Activated effector memory CD4-positive, alpha-beta T cell treated with Interleukin-2 at 50 U/mL for 16 hours (primary cell): ENCODE data around the gene CLEC16A.
A peak's percentile ranks its signal among the peaks of the same experiment; 100 is the strongest.
"Not testable (repeated sequence)": the region's sequence is repeated elsewhere in the genome, so short reads cannot be mapped to it uniquely, and the experiment has no call there.

Experiments
- DNase-seq: peaks from one replicate; pipeline ENCODE4 v3.0.0-alpha.2; 2020

The CLEC16A gene

DNA sequence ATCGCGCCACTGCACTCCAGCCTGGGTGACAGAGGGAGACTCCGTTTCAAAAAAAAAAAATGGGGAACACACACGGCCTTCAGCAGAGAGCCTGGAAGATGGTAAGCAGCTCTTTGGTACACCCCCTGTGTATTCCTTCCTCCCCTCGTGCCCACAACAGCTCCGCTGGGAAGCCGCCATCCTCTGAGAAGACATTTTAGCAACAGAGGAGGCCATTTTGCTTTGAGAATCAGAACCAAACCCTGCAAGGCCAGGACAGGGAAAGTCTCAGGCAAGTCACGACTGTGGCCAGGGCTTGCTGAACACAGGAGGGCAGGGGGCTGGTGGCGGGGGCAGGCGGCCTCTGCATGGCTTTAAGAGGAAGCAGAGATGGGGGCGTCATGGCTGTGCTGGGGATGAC, 265.9 kb downstream of the CLEC16A start:
- DNase-seq: no peak

DNA sequence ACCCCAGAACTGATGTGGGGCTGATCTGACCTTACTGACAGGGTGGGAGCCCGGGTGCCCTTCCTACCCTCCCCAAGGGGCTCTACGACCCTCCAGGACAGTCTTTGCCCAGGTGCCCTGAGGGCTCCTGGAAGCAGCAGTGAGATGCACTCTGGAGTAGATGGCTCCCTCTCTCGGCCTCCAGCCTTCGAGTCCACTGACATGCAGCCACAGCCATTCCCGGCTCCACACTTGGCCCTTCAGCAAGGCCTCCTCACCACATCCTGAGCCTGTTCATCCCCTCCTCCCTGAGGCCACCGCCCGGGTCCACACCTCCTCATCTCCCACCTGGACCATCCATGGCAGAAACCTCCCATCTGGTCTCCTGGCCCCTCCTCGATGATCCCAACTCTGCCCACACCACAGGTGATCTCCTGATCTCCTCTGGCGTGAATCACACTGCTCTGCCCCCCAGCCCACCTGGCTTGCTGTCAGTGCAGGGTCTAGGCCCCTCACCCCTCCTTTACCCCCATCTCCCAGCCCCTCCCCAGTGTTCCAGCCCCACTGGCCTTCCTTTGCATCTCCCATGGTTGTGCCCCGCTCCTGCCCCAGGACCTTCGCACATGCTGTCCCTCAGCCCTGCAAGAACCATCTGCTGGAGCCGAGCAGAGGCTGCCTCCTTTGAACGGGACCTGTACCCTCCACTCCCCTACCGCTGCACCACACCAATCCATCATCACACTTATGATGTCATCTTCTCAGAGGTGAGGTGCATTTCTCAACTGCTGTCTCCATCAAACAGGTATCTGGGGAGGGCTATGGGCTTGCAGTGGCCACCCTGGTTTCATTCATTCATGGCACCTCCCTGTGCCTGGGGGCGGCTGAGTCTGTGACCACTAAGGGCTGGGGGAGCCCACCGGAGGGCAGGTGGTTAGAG, 267.0 kb downstream of the CLEC16A start:
- no peak for DNase-seq

DNA sequence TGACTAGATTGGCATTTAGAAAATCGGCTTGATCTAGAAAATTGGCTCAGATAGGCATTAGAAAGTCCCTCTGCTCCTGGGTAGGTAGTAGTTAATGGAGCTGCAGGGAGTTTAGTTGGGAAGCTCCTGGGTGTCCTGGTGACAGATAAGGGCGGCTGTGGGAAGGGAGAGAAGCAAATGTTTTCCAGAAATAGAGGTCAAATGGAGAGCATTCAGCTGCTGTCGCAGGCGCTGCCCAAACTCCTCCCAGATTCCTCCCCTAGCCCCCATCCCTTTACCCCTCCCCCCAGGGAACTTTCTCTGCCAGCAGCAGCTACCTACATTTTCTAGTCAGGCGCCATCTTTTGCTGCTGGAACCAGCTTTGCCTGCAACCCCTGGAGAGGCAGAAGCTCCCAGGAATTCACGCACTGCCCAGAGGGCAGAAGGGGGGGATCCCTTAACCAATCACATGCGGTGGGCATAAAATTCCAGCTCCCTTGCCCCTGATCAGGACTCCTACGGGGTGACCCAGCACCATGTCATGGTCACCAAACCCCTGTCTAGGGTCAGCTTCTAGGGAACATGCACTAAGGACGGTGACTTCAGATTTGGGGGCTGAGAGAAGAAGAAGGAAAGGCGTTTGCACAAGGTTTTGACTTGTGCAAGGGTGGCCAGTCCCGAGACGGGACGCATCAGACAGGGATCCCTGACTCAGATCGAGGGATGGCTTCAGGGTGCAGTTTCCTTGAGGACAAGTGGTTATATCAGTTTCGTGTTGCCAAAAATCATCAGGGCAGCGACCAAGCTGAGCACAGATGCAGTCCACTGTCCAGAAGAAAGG, 267.8 kb downstream of the CLEC16A start:
- DNase-seq: no peak

- no peak for DNase-seq
Measured at GRCh38 chr16:11212798-11213196, 268.4 kb downstream of the CLEC16A start.

DNA sequence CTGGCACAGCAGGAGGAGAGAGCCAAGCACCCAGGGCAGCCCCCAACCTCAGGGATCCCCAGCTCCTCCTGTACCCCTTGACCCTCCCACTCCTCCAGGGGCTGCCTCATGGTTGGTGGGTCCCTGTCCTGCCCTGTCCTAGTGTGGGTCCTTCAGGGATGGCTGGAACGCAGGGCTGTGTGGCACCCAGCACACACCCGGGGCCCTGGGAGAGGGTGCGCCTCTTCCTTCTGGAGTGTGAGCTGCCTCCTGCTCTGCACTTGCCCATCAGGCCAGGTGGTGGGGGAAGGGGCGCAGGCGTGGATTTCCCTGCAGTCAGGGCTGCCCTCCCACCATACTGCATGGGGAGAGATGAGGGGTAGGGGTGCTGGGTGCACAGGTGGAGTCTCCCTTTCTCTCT, 269.0 kb downstream of the CLEC16A start:
- no peak for DNase-seq

- DNase-seq: no peak
Measured at GRCh38 chr16:11213799-11214198, 269.4 kb downstream of the CLEC16A start.

- no peak for DNase-seq
Measured at GRCh38 chr16:11215935-11216556, 271.7 kb downstream of the CLEC16A start.

GRCh38 chr16:11217651-11218603, 273.6 kb downstream of the CLEC16A start:
- DNase-seq: no peak

GRCh38 chr16:11218604-11218962, 274.2 kb downstream of the CLEC16A start:
- no peak for DNase-seq

DNA sequence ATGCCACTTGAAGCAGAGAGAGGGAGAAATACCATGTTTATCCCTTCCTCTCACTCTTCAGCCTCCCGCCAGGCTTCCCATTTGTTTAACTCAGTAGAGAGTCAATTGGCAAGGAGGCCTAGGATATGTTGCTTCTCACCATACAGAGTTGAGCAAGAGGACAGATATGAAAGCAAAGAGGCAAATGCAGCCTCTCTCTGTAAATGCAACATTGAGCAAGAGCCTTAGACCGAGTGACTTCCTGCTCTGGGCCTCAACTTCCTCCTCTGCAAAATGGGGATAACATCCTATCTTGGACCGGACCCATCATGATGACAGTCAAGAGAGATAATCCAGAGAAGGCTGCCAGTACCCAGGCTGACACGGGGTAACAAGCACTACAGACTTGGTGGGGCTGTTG, 274.8 kb downstream of the CLEC16A start:
- no peak for DNase-seq

GRCh38 chr16:11220507-11220906, 276.1 kb downstream of the CLEC16A start:
- not testable (repeated sequence) for DNase-seq

- peak; percentile 58 for DNase-seq
Measured at GRCh38 chr16:11224096-11224893, 279.9 kb downstream of the CLEC16A start.

DNA sequence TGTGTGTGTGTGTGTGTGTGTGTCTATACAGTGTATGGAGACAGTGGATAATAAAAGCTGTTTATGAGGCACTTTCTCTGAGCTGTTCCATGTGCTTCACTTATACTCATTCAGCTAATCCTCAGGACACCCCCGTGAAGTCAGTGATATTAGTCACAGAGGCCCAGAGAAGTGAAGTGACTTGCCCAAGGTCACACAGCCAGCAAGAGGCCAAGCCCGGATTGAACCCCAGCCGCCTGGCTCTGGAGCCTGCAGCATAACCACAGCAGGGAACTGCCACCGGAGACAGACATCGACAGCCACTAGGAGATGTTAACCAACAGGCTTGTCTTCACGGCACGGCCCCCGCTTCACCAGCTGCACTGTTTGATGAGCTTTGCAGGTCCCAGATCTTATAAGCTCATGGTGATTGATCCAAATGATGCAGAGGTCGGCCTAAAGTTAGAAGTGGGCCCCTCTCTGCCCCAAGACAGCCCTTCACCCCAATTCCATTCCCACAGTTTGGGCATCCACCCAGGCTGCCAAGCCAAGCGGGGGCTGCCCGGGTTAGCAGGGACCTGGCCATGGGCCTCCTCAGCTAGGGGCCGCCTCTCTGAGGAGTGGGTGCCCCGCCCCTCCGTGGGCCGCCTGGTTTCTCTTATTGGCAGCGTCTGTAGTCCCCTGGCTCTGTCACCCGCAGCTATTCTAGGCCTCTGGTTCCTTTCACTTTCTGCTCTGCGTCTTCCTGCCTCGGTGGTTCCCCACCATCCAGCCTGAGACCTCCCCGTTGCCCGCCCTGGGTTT, 280.7 kb downstream of the CLEC16A start:
- peak; percentile 54 for DNase-seq

DNA sequence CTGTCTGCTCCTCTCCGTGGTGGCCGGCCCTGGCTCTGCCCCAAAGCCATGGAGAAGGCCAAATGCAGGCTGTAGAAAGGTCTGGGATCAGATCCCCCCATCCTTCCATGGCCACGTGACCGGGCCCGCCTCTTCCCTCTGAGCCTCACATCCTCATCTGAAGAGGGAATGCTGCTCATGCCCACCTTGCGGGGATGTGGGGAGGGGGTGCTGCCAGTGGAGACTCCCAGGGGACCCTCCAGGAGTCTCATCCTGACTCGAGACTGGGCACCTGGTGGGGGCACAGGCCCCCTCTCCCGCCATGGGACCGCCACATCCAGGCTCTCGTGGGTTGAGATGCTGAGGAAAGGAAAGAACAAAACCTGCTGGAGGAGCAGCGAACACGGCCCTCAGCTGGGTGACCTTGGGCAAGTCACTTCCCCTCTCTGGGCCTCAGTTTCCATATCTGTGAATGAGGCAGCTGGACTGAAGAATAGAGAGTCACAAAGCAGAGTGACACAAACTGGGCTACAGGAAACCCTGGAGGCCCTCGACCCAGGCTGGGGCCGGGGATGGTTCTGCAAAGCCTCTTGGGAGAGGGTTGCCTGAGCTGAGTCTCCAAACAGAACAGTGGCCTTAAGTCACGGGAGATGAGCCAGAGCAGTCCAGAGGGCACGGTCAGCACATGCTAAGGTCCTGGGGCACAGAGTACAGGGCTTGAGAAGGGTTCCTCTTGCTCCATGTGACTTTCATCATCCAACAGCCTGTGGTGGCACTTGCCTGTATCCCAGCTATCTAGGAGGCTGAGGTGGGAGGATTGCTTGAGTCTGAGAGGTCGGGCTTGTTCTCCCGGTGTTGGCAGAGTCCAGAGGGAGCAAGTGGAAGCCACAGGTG, 281.5 kb downstream of the CLEC16A start:
- no peak for DNase-seq

- no peak for DNase-seq
Measured at GRCh38 chr16:11229432-11229831, 285.1 kb downstream of the CLEC16A start.

GRCh38 chr16:11229906-11230305, 285.5 kb downstream of the CLEC16A start:
- no peak for DNase-seq

DNA sequence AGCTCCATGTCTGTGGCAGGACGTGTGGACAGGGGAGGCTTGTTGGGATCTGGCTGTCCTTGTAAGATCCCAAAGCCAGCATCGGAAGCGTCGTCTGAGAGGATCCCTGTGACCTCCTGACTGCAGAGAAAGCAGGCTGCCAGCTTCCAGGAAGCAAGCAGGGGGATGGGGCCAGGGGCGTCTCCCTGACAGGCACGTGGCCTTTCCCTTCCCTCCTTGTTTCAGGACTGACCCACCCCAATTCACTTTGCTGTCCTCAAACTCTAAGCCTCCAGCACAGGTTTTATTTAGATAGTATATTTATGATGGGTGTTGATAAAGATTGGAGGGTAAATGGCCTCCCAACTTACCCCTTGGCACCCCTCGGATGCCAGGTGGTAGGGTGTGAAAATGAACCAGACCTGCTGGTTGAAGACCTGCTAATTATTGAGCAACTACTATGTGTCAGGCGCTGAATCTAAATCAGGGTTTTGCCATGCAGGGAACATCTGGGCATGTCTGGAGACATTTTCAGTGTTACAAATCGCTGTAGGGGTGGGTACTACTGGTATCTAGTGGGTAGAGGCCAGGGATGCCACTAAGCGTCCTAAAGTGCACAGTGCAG, 287.1 kb downstream of the CLEC16A start:
- no peak for DNase-seq
